Endothelial cell of umbilical vein (primary cell): ENCODE data around the gene ELOVL6. TPM values are rescaled to one million over a fixed set of nuclear protein-coding genes. Genes with fewer than 3 reads are reported as not detected.

ENCODE experiments used
- BruUV-seq: library from RNA; stranded (reverse); fragments of 400-500 nt; replicated peaks from 2 replicates; lab custom pipeline; 2021; lab: Mats Ljungman, UMichigan
- CTCF ChIA-PET: fragments of 300-600, 350-600 bp; sonication (Branson Sonifier 250); formaldehyde crosslinking; loops from one replicate; lab custom pipeline; 2021; ENCODE audit warnings: antibody characterized with exemption, inconsistent platforms; lab: Charles Lee
- POLR2A ChIA-PET: fragments of 300-600, 350-600 bp; sonication (Branson Sonifier 250); formaldehyde crosslinking; loops from one replicate; lab custom pipeline; 2021; ENCODE audit warnings: antibody characterized with exemption, inconsistent platforms; lab: Charles Lee
- DNase-seq: peaks from one replicate; pipeline ENCODE4 v3.0.0-alpha.2; 2011; ENCODE audit warnings: low read depth, low spot score
- FAIRE-seq: peaks from 2 replicates; lab custom pipeline; 2011; peaks lifted over from hg19 to GRCh38; lab: Jason Lieb, UNC
- H2AFZ ChIP-seq: 2 replicates; pipeline ENCODE4 v1.6.0; 2012; ENCODE audit warnings: low read depth, low read length, control low read depth, inconsistent platforms
- H3K27ac ChIP-seq: 2 replicates; pipeline ENCODE4 v1.5.1; 2011; ENCODE audit warnings: low read depth, mild to moderate bottlenecking, control low read depth, low read length, moderate library complexity; ENCODE audit not compliant: insufficient read depth
- H3K27me3 ChIP-seq, 2 experiments: 2 replicates each; pipeline versions ENCODE4 v1.6.0 to v1.6.1; 2011; ENCODE audit warnings: low read length in 2 of 2, mixed read lengths in 1 of 2; ENCODE audit not compliant: control insufficient read depth in 2 of 2, insufficient read depth in 2 of 2
- H3K36me3 ChIP-seq, 2 experiments: 2 replicates in 1 of 2; 3 replicates in 1 of 2; pipeline ENCODE4 v1.5.1; 2011; ENCODE audit warnings: low read length in 2 of 2, mild to moderate bottlenecking in 1 of 2, moderate library complexity in 1 of 2; ENCODE audit not compliant: control insufficient read depth in 2 of 2, insufficient read depth in 2 of 2; ENCODE audit errors: extremely low read depth in 1 of 2
- H3K4me1 ChIP-seq: 3 replicates; pipeline ENCODE4 v1.5.1; 2011; ENCODE audit warnings: mild to moderate bottlenecking, low read length; ENCODE audit not compliant: control insufficient read depth, insufficient read depth; ENCODE audit errors: extremely low read depth
- H3K4me2 ChIP-seq: 2 replicates; pipeline ENCODE4 v1.6.1; 2011; ENCODE audit warnings: low read length, control low read depth, mixed read lengths; ENCODE audit not compliant: insufficient read depth
- H3K4me3 ChIP-seq, 3 experiments: fragments of 200-600 bp in 1 of 3; sonication (generic), shearing (Covaris generic) in 1 of 3; replicated peaks in 1 of 3; 2 replicates each; pipeline ENCODE4 v1.5.1; 2011 to 2016; ENCODE audit warnings: control low read depth in 3 of 3, low read length in 3 of 3, mild to moderate bottlenecking in 2 of 3, inconsistent platforms in 1 of 3, low read depth in 1 of 3, moderate library complexity in 1 of 3; ENCODE audit not compliant: insufficient read depth in 1 of 3
- H3K79me2 ChIP-seq: 2 replicates; pipeline ENCODE4 v1.6.0; 2012; ENCODE audit warnings: low read length, inconsistent platforms; ENCODE audit not compliant: control insufficient read depth, insufficient read depth
- H3K9ac ChIP-seq: replicated peaks from 2 replicates; pipeline ENCODE3; 2011; ENCODE audit warnings: low read length, control low read depth; ENCODE audit not compliant: insufficient read depth; ENCODE audit errors: extremely low read depth
- H3K9me1 ChIP-seq: replicated peaks from 3 replicates; pipeline ENCODE4 v1.6.0; 2011; ENCODE audit warnings: mild to moderate bottlenecking, low read length; ENCODE audit not compliant: control insufficient read depth, insufficient read depth; ENCODE audit errors: extremely low read depth
- H3K9me3 ChIP-seq: replicated peaks from 2 replicates; pipeline ENCODE4 v1.5.1; 2012; ENCODE audit warnings: low read length, inconsistent platforms; ENCODE audit not compliant: control insufficient read depth, insufficient read depth
- H4K20me1 ChIP-seq: replicated peaks from 2 replicates; pipeline ENCODE3; 2011; ENCODE audit warnings: mild to moderate bottlenecking, low read length; ENCODE audit not compliant: control insufficient read depth, insufficient read depth; ENCODE audit errors: extremely low read depth
- CTCF ChIP-seq, 2 donors: IDR thresholded peaks; 1 replicate in 1 of 2; 2 replicates in 1 of 2; pipeline ENCODE4 v1.5.1; 2011; ENCODE audit warnings: low read length in 2 of 2, mild to moderate bottlenecking in 2 of 2, moderate library complexity in 2 of 2, control low read depth in 1 of 2, inconsistent platforms in 1 of 2, low read depth in 1 of 2; ENCODE audit not compliant: insufficient read depth in 1 of 2; ENCODE audit errors: extremely low read depth in 1 of 2
- EZH2 ChIP-seq: IDR thresholded peaks from 2 replicates; pipeline ENCODE4 v1.6.1; 2012; ENCODE audit warnings: borderline replicate concordance, low read depth, mild to moderate bottlenecking, moderate library complexity, low read length, inconsistent platforms; ENCODE audit not compliant: severe bottlenecking
- FOS ChIP-seq: IDR thresholded peaks from 2 replicates; pipeline ENCODE4 v1.6.1; 2011; ENCODE audit warnings: mild to moderate bottlenecking, low read length, moderate library complexity, borderline replicate concordance; ENCODE audit not compliant: insufficient read depth
- GATA2 ChIP-seq: IDR thresholded peaks from 2 replicates; pipeline ENCODE4 v1.7.0; 2011; ENCODE audit warnings: low read depth, mild to moderate bottlenecking, moderate library complexity, mixed read lengths, low read length; ENCODE audit not compliant: insufficient read length, insufficient read depth
- JUN ChIP-seq: IDR thresholded peaks from 2 replicates; pipeline ENCODE4 v1.6.1; 2011; ENCODE audit warnings: borderline replicate concordance, low read depth; ENCODE audit not compliant: insufficient read length, insufficient read depth
- MAX ChIP-seq: IDR thresholded peaks from 2 replicates; pipeline ENCODE4 v1.6.1; 2011; ENCODE audit not compliant: insufficient read depth, insufficient read length
- MYC ChIP-seq: IDR thresholded peaks from one replicate; pipeline ENCODE4 v1.6.1; 2011; ENCODE audit warnings: mild to moderate bottlenecking, low read depth, low read length
- POLR2A ChIP-seq: IDR thresholded peaks from 2 replicates; pipeline ENCODE4 v1.6.1; 2012; ENCODE audit warnings: low read depth, mild to moderate bottlenecking, control low read depth, low read length
- POLR2AphosphoS5 ChIP-seq: IDR thresholded peaks from 2 replicates; pipeline ENCODE4 v1.6.1; 2012; ENCODE audit warnings: low read depth, mild to moderate bottlenecking, control low read depth, low read length, moderate library complexity; ENCODE audit not compliant: insufficient read depth
- dilution Hi-C: fragments of 300-500 bp; cut with MboI; formaldehyde crosslinking; loops from one replicate; pipeline ENCODE4 v1.15.0; 2019; ENCODE audit warnings: low sequenced_read_pairs; ENCODE audit not compliant: extremely low pct_ligation_motif_present
- intact Hi-C: fragments of 100-400 bp; cut with micrococcal nuclease; formaldehyde crosslinking; loops from one replicate; pipeline ENCODE4 v1.10.0; 2022
- polyA plus RNA-seq, 4 experiments: library from polyadenylated mRNA; depleted of rRNA in 3 of 4; stranded (reverse) in 3 of 4; unstranded in 1 of 4; fragments of >200 nt; gene quantifications; 2 replicates each; pipeline versions ENCODE4 v1.2.1 to v1.2.3, GENCODE V29; 2011 to 2012; ENCODE audit warnings: missing spikeins in 1 of 4
- total RNA-seq: library from RNA; stranded (reverse); gene quantifications from 2 replicates; pipeline ENCODE4 v1.2.3, GENCODE V29; 2021

The ELOVL6 gene
- total and polyA plus RNA-seq, 2 donors (not counting 3 experiments of a cell fraction or from before 2014, with no cell fraction given): 6.4 to 26.1 TPM

GRCh38 chr4:110004556-110004955 lies 193.9 kb downstream of the ELOVL6 start:
- H3K9ac ChIP-seq: no peak overlapping the region
- CTCF ChIA-PET: interaction anchor here (1.3 to 19.1 kb wide), 2 partner anchors 194 to 509 kb away, joined by 3 to 527 read pairs; no protein-coding TSS in a partner anchor
- POLR2A ChIA-PET: no interaction called here
- DNase-seq (no peak), FAIRE-seq (no peak)
- no peaks in the 10 kb centered on the region for H4K20me1 ChIP-seq
- no peaks in the 10 kb centered on the region for H3K79me2 ChIP-seq
- H3K36me3 ChIP-seq: no peaks in the 10 kb centered on the region
- no peak for TF ChIP-seq POLR2AphosphoS5
- TF ChIP-seq POLR2A: no peak
- no peak for TF ChIP-seq MAX
- no peaks in the 10 kb centered on the region for H3K9me3 ChIP-seq
- H3K4me3 ChIP-seq: no peak overlapping the region
- H3K4me2 ChIP-seq: no peak overlapping the region
- no TSS peak for BruUV-seq
- dilution Hi-C loops: no loop called here
- intact Hi-C loops: no loop called here
- peaks cover 7 to 10% of the 10 kb centered on the region in 2 experiments for H3K27me3 ChIP-seq
- H2AFZ ChIP-seq: no peak overlapping the region
- H3K9me1 ChIP-seq: no peaks in the 10 kb centered on the region
- no peak overlapping the region for H3K27ac ChIP-seq
- H3K4me1 ChIP-seq: no peaks in the 10 kb centered on the region

GRCh38 chr4:110003401-110004187 lies 194.8 kb downstream of the ELOVL6 start:
- H3K36me3 ChIP-seq: no peaks in the 10 kb centered on the region
- FAIRE-seq (no peak), DNase-seq (no peak)
- no peak overlapping the region for H2AFZ ChIP-seq
- H3K27ac ChIP-seq: no peak overlapping the region
- H3K9me3 ChIP-seq: no peaks in the 10 kb centered on the region
- no TSS peak for BruUV-seq
- no peak overlapping the region for H3K4me2 ChIP-seq
- H3K4me3 ChIP-seq: no peak overlapping the region
- no peak overlapping the region for H3K9ac ChIP-seq
- peaks cover 7 to 10% of the 10 kb centered on the region in 2 experiments for H3K27me3 ChIP-seq
- no peak for TF ChIP-seq POLR2A
- TF ChIP-seq GATA2: no peak
- no peak for TF ChIP-seq CTCF (IDR thresholded peaks at IDR 0.05; ENCODE audit: extremely low read depth in 1 of 2, insufficient read depth in 1 of 2, low read depth in 1 of 2, low read length in 2 of 2)
- TF ChIP-seq EZH2: no peak
- no peak for TF ChIP-seq POLR2AphosphoS5
- no peak for TF ChIP-seq MYC
- TF ChIP-seq FOS: no peak
- no peak for TF ChIP-seq JUN
- no peak for TF ChIP-seq MAX
- ChIA-PET CTCF (interaction anchor here (1.3 to 19.1 kb wide), 2 partner anchors 195 to 510 kb away, joined by 3 to 527 read pairs; no protein-coding TSS in a partner anchor), POLR2A (no interaction called here)
- intact Hi-C loops (no loop called here), dilution Hi-C loops (no loop called here)
- H3K4me1 ChIP-seq: no peaks in the 10 kb centered on the region
- H3K9me1 ChIP-seq: no peaks in the 10 kb centered on the region
- no peaks in the 10 kb centered on the region for H4K20me1 ChIP-seq
- no peaks in the 10 kb centered on the region for H3K79me2 ChIP-seq
